ENCODE data around the gene CLASRP. TPM values are rescaled to one million over a fixed set of nuclear protein-coding genes. Genes with fewer than 3 reads are reported as not detected.

Gene CLASRP
- total RNA-seq, 1 experiment from 2014 or later, result 87.1 TPM

DNA sequence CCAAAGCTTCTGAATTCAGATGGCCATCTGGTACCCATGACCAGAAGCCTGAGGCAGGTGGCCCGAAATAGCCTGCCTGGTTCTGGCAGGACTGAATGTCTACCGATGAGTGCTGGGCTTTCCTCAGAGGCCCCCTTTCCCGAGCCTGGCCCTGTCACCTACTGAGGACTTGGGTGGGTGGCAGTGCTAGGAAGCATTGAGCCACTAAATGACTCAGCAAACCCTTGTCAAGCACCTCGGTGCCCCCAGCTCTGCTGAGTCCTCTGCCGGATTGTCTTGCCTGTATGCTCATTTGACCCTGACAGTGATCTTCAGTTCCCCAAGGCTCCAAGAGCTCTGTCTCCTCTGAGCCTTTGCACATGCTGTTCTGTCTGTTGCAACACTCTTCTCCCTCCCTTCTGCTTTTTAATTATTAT lies 72.0 kb downstream of the CLASRP start:
- Histone ChIP-seq H3K23ac (ENCODE audit: insufficient read length, low read depth, low read length) (no peak overlapping the region), H3K79me1 (ENCODE audit: insufficient read depth, low read depth, low read length, poor library complexity, severe bottlenecking) (no peaks in the 10 kb centered on the region), H3K9me3 (ENCODE audit: control insufficient read depth, low read depth, low read length) (no peaks in the 10 kb centered on the region), H3K27me3 (ENCODE audit: insufficient read depth, low read length) (no peaks in the 10 kb centered on the region), H3K4me2 (ENCODE audit: insufficient read depth, insufficient read length, low read length) (no peak overlapping the region), H3T11ph (ENCODE audit: low read length) (no peak overlapping the region), H2AK5ac (ENCODE audit: insufficient read length, low read length) (no peak overlapping the region), H2BK15ac (ENCODE audit: low read depth, low read length) (no peak overlapping the region), H2BK12ac (ENCODE audit: insufficient read length, low read depth, low read length) (no peak overlapping the region), H2BK120ac (ENCODE audit: low read depth, low read length, poor library complexity, severe bottlenecking) (no peak overlapping the region), H3K27ac (ENCODE audit: insufficient read length, low read depth, low read length) (no peak overlapping the region), H3K56ac (ENCODE audit: insufficient read length, low read depth, low read length) (no peak overlapping the region), H4K20me1 (ENCODE audit: control insufficient read depth, insufficient read depth, insufficient read length) (peaks cover 3% of the 10 kb centered on the region), H3K18ac (ENCODE audit: insufficient read length, low read depth, low read length) (no peak overlapping the region), H2BK5ac (ENCODE audit: insufficient read length, low read length) (no peak overlapping the region), H4K5ac (ENCODE audit: insufficient read length, low read depth, low read length) (no peak overlapping the region), H3K4ac (ENCODE audit: low read depth, low read length) (no peak overlapping the region), H3K14ac (ENCODE audit: insufficient read depth, low read length) (no peak overlapping the region; the same call in 1 of the 2 replicates), H4K91ac (ENCODE audit: insufficient read length, low read depth, low read length) (no peak overlapping the region), H3K23me2 (ENCODE audit: insufficient read length, low read depth, low read length, poor library complexity, severe bottlenecking) (no peaks in the 10 kb centered on the region), H4K8ac (replicated peaks; ENCODE audit: insufficient read length, low read depth, low read length) (no peak overlapping the region), H3K9ac (ENCODE audit: extremely low read depth, insufficient read length, low read length) (no peak overlapping the region), H2AFZ (ENCODE audit: low read length) (no peak overlapping the region), H2BK20ac (ENCODE audit: low read depth, low read length, poor library complexity, severe bottlenecking) (no peak overlapping the region), H3K79me2 (ENCODE audit: insufficient read depth, low read length) (peaks cover 12% of the 10 kb centered on the region; the same call in 1 of the 2 replicates), H3K4me1 (ENCODE audit: insufficient read depth, low read length) (no peaks in the 10 kb centered on the region)
- TF ChIP-seq CTCF (conservative IDR thresholded peaks at IDR 0.05), result no peak
- WGBS (ENCODE audit: extremely low coverage, insufficient read length, low lambda C conversion rate), result no CpG with 5 or more reads among the region's 5 CpGs
- H3K9me3 Mint-ChIP-seq, result no peaks in the 10 kb centered on the region
- H3K27ac Mint-ChIP-seq, result peak overlapping the region in 2 of 3 experiments; percentile 17 to 57; a peak in 2 of 7 replicates
- H3K4me1 Mint-ChIP-seq, result peaks cover 2 to 23% of the 10 kb centered on the region in 2 experiments
- no peaks in the 10 kb centered on the region for H3K27me3 Mint-ChIP-seq (ENCODE audit: low read depth)
- H3K4me3 Mint-ChIP-seq, result no peak overlapping the region
- peaks cover 0 to 4% (median 0%) of the 10 kb centered on the region in 3 experiments; a peak in 2 of 7 replicates for H3K36me3 Mint-ChIP-seq (ENCODE audit: insufficient read depth in 1 of 3, low read depth in 3 of 3)
- no peak for DNase-seq
